Epithelial cell of proximal tubule (primary cell): ENCODE measurements around the gene TUBGCP6. TPM values are rescaled to one million over a fixed set of nuclear protein-coding genes. Genes with fewer than 3 reads are reported as not detected.

ENCODE experiments used
- DNase-seq: peaks from one replicate; pipeline ENCODE4 v3.0.0-alpha.2; 2011; ENCODE audit warnings: low read depth
- H3K4me3 ChIP-seq: 2 replicates; pipeline ENCODE4 v1.5.1; 2011; ENCODE audit warnings: low read depth, mild to moderate bottlenecking, low read length
- CTCF ChIP-seq: conservative IDR thresholded peaks from 2 replicates; pipeline ENCODE4 v1.5.1; 2012; ENCODE audit warnings: low read depth, mild to moderate bottlenecking, low read length
- total RNA-seq: library from RNA; depleted of rRNA; stranded (reverse); fragments of >200 nt; gene quantifications from 2 replicates; pipeline ENCODE4 v1.2.3, GENCODE V29; 2015

The TUBGCP6 gene
- total RNA-seq, 1 donor from 2014 or later: 26.1 TPM

- no peak for TF ChIP-seq CTCF
- DNase-seq: no peak
- no peak overlapping the region for H3K4me3 ChIP-seq
Measured at GRCh38 chr22:50211147-50211546, 33.7 kb downstream of the TUBGCP6 start.

GRCh38 chr22:50210378-50211139, 34.3 kb downstream of the TUBGCP6 start:
- no peak for TF ChIP-seq CTCF
- H3K4me3 ChIP-seq: no peak overlapping the region
- no peak for DNase-seq

- H3K4me3 ChIP-seq: no peak overlapping the region
- DNase-seq: no peak
- peak; percentile 90 for TF ChIP-seq CTCF
Measured at GRCh38 chr22:50209893-50210292, 34.9 kb downstream of the TUBGCP6 start.

GRCh38 chr22:50208939-50209892, 35.6 kb downstream of the TUBGCP6 start:
- TF ChIP-seq CTCF: no peak

GRCh38 chr22:50208430-50208938, 36.3 kb downstream of the TUBGCP6 start:
- no peak for TF ChIP-seq CTCF
- no peak for DNase-seq
- H3K4me3 ChIP-seq: no peak overlapping the region

More at GRCh38 chr22:50208939-50209892, 35.6 kb downstream of the TUBGCP6 start:
- DNase-seq: no peak
- no peak overlapping the region for H3K4me3 ChIP-seq

GRCh38 chr22:50207383-50208140, 37.3 kb downstream of the TUBGCP6 start:
- DNase-seq: no peak
- no peak overlapping the region for H3K4me3 ChIP-seq
- TF ChIP-seq CTCF: no peak
